ENCODE data around the gene CLUH. TPM values are rescaled to one million over a fixed set of nuclear protein-coding genes. Genes with fewer than 3 reads are reported as not detected.

CLUH gene
- total and polyA plus RNA-seq, 2 donors (not counting 1 experiment from before 2014, with no cell fraction given), result 53.1 to 64.6 TPM

DNA sequence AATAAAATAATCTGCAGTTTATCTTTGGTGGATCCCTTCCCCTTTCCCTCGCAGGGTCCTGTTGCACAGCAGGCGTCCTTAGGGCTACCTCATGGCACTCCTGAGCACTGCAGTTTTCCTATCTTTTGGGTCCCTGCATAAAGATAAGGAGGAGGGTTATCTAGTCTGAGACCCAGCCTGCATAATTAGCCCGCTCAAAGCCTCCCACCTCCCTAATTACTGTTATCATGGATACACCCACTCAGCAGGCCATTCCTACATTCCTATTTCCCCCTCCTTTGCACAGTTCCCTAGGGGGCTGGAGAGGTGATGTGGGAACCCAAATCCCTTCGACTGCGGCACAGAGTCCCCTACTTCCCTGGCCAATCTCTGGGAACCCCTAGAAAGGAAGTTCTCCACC lies 5.1 kb upstream of the CLUH start:
- 100% methylated on average over 2 of the region's 5 CpGs for WGBS (ENCODE audit: insufficient coverage)
- no peak overlapping the region for H3K9ac ChIP-seq (ENCODE audit: low read length)
- POLR2A ChIA-PET, result no interaction called here
- peaks cover 8% of the 10 kb centered on the region for H3K79me2 ChIP-seq (ENCODE audit: control insufficient read depth, insufficient read depth, low read length)
- TF ChIP-seq EZH2 (IDR thresholded peaks at IDR 0.05; ENCODE audit: borderline replicate concordance, insufficient read depth, low read depth, low read length, poor library complexity, severe bottlenecking), result no peak
- TF ChIP-seq, protein P1, sequence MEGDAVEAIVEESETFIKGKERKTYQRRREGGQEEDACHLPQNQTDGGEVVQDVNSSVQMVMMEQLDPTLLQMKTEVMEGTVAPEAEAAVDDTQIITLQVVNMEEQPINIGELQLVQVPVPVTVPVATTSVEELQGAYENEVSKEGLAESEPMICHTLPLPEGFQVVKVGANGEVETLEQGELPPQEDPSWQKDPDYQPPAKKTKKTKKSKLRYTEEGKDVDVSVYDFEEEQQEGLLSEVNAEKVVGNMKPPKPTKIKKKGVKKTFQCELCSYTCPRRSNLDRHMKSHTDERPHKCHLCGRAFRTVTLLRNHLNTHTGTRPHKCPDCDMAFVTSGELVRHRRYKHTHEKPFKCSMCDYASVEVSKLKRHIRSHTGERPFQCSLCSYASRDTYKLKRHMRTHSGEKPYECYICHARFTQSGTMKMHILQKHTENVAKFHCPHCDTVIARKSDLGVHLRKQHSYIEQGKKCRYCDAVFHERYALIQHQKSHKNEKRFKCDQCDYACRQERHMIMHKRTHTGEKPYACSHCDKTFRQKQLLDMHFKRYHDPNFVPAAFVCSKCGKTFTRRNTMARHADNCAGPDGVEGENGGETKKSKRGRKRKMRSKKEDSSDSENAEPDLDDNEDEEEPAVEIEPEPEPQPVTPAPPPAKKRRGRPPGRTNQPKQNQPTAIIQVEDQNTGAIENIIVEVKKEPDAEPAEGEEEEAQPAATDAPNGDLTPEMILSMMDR (IDR thresholded peaks at IDR 0.05), result no peak
- ATAC-seq (ENCODE audit: low read depth) (no peak), DNase-seq (no peak)
- no peak overlapping the region for H3K4me2 ChIP-seq (replicated peaks; ENCODE audit: low read depth, low read length, poor library complexity, severe bottlenecking)
- no peaks in the 10 kb centered on the region for H4K20me1 ChIP-seq (ENCODE audit: control insufficient read depth, insufficient read depth, low read length, poor library complexity, severe bottlenecking)
- no peaks in the 10 kb centered on the region for H3K36me3 ChIP-seq (replicated peaks in 1 of 2; ENCODE audit: control extremely low read depth in 1 of 2, control insufficient read depth in 1 of 2, extremely low read depth in 1 of 2, insufficient read depth in 2 of 2, low read length in 1 of 2)
- no peaks in the 10 kb centered on the region for H3K9me3 Mint-ChIP-seq (ENCODE audit: insufficient read depth)
- H3K27me3 Mint-ChIP-seq, result no peaks in the 10 kb centered on the region
- no peak overlapping the region for H2AFZ ChIP-seq (ENCODE audit: insufficient read depth, low read depth, low read length, poor library complexity, severe bottlenecking)
- no peak overlapping the region for H3K4me3 Mint-ChIP-seq
- H3K4me1 ChIP-seq (ENCODE audit: control insufficient read depth in 2 of 2, insufficient read depth in 2 of 2, low read length in 2 of 2), result peaks cover 3 to 11% of the 10 kb centered on the region in 2 donors
- intact Hi-C loops (cut with micrococcal nuclease), result no loop called here
- no peaks in the 10 kb centered on the region for H3K9me3 ChIP-seq (ENCODE audit: control extremely low read depth in 1 of 3, control insufficient read depth in 2 of 3, insufficient read depth in 1 of 3, low read length in 2 of 3)
- H3K27ac ChIP-seq (ENCODE audit: low read length in 2 of 2), result no peak overlapping the region
- CTCF ChIA-PET, result no interaction called here
- peaks cover 10% of the 10 kb centered on the region for H3K4me1 Mint-ChIP-seq
- H3K27me3 ChIP-seq (replicated peaks in 1 of 4; ENCODE audit: control extremely low read depth in 1 of 4, control insufficient read depth in 3 of 4, insufficient read depth in 4 of 4, low read length in 3 of 4), result no peaks in the 10 kb centered on the region
- no peak overlapping the region for H3K27ac Mint-ChIP-seq
- H3K4me3 ChIP-seq (ENCODE audit: control extremely low read depth in 1 of 5, extremely low read depth in 1 of 5, insufficient read depth in 1 of 5, low read depth in 2 of 5, low read length in 4 of 5), result no peak overlapping the region

DNA sequence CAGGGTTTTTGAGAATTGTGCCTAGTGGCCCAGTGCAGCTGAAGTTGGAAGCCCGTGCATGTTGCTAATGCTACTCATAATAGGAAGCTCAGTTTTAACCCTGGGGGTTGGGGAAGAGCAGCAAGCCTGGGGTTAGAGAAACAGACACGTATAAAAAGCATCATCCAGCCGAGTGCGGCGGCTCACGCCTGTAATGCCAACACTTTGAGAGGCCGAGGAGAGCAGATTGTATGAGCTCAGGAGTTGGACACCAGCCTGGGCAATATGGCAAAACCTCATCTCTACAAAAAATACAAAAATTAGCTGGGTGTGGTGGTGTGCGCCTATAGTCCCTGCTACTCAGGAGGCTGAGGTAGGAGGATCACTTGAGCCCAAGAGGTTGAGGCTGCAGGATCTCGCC lies 2.3 kb upstream of the CLUH start:
- H3K27ac Mint-ChIP-seq, result no peak overlapping the region
- Histone ChIP-seq H3K9me3 (ENCODE audit: control extremely low read depth in 1 of 3, control insufficient read depth in 2 of 3, insufficient read depth in 1 of 3, low read length in 2 of 3) (no peaks in the 10 kb centered on the region), H2AFZ (ENCODE audit: insufficient read depth, low read depth, low read length, poor library complexity, severe bottlenecking) (no peak overlapping the region), H3K4me1 (ENCODE audit: control insufficient read depth in 2 of 2, insufficient read depth in 2 of 2, low read length in 2 of 2) (peaks cover 24 to 33% of the 10 kb centered on the region in 2 donors), H3K4me3 (ENCODE audit: control extremely low read depth in 1 of 5, extremely low read depth in 1 of 5, insufficient read depth in 1 of 5, low read depth in 2 of 5, low read length in 4 of 5) (no peak overlapping the region), H4K20me1 (ENCODE audit: control insufficient read depth, insufficient read depth, low read length, poor library complexity, severe bottlenecking) (peaks cover 23% of the 10 kb centered on the region), H3K36me3 (replicated peaks in 1 of 2; ENCODE audit: control extremely low read depth in 1 of 2, control insufficient read depth in 1 of 2, extremely low read depth in 1 of 2, insufficient read depth in 2 of 2, low read length in 1 of 2) (no peaks in the 10 kb centered on the region), H3K9ac (ENCODE audit: low read length) (no peak overlapping the region), H3K27me3 (replicated peaks in 1 of 4; ENCODE audit: control extremely low read depth in 1 of 4, control insufficient read depth in 3 of 4, insufficient read depth in 4 of 4, low read length in 3 of 4) (no peaks in the 10 kb centered on the region), H3K79me2 (ENCODE audit: control insufficient read depth, insufficient read depth, low read length) (peaks cover 31% of the 10 kb centered on the region), H3K4me2 (replicated peaks; ENCODE audit: low read depth, low read length, poor library complexity, severe bottlenecking) (no peak overlapping the region), H3K27ac (ENCODE audit: low read length in 2 of 2) (no peak overlapping the region)
- POLR2A ChIA-PET, result no interaction called here
- TF ChIP-seq EZH2 (IDR thresholded peaks at IDR 0.05; ENCODE audit: borderline replicate concordance, insufficient read depth, low read depth, low read length, poor library complexity, severe bottlenecking), result no peak
- TF ChIP-seq, protein P1 (IDR thresholded peaks at IDR 0.05), result no peak
- peaks cover 30% of the 10 kb centered on the region for H3K4me1 Mint-ChIP-seq
- ATAC-seq (ENCODE audit: low read depth) (no peak), DNase-seq (no peak)
- CTCF ChIA-PET, result no interaction called here
- peak overlapping the region; percentile 30 for H3K4me3 Mint-ChIP-seq
- intact Hi-C loops (cut with micrococcal nuclease), result loop anchor here (5.0 kb wide), 2 partner anchors 113 to 377 kb away; partner anchors contain the start of genes SGSM2 and TSR1
- no peaks in the 10 kb centered on the region for H3K9me3 Mint-ChIP-seq (ENCODE audit: insufficient read depth)
- WGBS (ENCODE audit: insufficient coverage), result 92% methylated on average over 4 of the region's 9 CpGs
- H3K27me3 Mint-ChIP-seq, result no peaks in the 10 kb centered on the region

All from B cell (primary cell).